Prostate gland (tissue), 2 donors: ENCODE data around the gene PIGX.
"Not testable (repeated sequence)": the region's sequence is repeated elsewhere in the genome, so short reads cannot be mapped to it uniquely, and the experiment has no call there.

Experiments used
- CTCF ChIP-seq, 4 experiments: fragments of 200-600 bp in 2 of 4; fragments of 450-650 bp in 2 of 4; sonication (generic) in 2 of 4; IDR thresholded peaks; 1 replicate in 3 of 4; 2 replicates in 1 of 4; pipeline ENCODE4 v1.5.1; 2016 to 2019; ENCODE audit warnings: antibody characterized with exemption in 4 of 4, mild to moderate bottlenecking in 2 of 4, moderate library complexity in 2 of 4
- POLR2A ChIP-seq: fragments of 450-650 bp; IDR thresholded peaks from one replicate; pipeline ENCODE4 v1.6.1; 2016; ENCODE audit warnings: antibody characterized with exemption, mild to moderate bottlenecking

GRCh38 chr3:196717162-196717561, 5.0 kb downstream of the PIGX start:
- not testable (repeated sequence) for TF ChIP-seq CTCF (IDR thresholded peaks at IDR 0.05); POLR2A
